ENCODE data around the gene MRTFB.

- no peak for TF ChIP-seq EZH2 (IDR thresholded peaks at IDR 0.05; ENCODE audit: borderline replicate concordance, low read depth, low read length, severe bottlenecking)
- TF ChIP-seq CTCF (IDR thresholded peaks at IDR 0.05; ENCODE audit: borderline replicate concordance, extremely low read depth, low read length, poor library complexity, severe bottlenecking): no peak
Measured at GRCh38 chr16:14284371-14284770, 213.3 kb downstream of the MRTFB start.
